Fibroblast of skin of right quadriceps (primary cell): ENCODE data around the gene POGLUT2.

Source experiments
- DNase-seq: peaks from one replicate; pipeline ENCODE4 v3.0.0-alpha.2; 2013

The POGLUT2 gene

DNA sequence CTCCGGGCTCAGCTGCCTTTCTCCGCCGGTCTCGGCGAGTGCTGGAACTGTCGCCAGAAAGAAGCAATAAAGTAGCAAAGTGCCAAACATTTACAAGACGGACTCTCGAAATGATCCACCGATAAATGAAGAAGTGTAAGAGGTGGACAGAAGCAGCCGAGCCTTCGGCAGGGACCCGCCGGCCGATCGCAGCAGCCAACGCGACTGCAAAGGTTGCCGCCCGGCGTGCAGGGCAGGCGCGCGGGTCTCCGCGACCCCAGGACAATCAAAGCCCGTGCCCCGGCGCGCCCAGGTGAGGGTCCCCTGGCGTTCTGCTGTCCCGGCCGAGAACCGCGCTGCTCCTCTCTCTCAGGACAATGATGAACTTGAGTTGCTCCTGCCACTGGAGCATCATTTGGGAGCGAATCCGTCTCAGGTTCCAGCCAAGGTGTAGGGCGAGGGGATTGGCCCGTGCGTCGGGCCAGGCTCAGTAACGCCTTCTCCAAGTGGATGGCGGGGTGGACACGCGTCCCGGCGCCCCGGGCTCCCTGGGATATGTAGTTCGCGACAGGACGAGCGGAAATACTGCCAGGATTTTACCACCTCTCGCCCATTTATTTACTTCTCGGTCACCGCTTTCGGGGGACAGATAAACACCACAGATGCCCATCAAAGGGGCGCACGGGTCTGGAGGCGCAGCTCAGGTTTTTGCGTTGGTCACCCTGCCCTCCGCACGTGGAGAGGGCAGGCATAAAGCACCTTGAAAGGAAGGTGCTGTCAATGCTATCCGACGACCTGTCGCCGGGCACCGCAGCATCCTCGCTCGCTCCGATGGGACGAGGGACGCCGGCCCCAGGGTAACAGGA lies at the start of gene POGLUT2, which contains the start of gene BIVM:
POGLUT2 (minus strand) TSS at position 396 of the 845 bp plus-strand sequence; CDS start at position 90, 306 bp downstream.
BIVM (plus strand) TSS at position 539 of the 845 bp plus-strand sequence. CDS start 8,149 bp downstream, outside the sequence.
- DNase-seq: peak; percentile 90

DNA sequence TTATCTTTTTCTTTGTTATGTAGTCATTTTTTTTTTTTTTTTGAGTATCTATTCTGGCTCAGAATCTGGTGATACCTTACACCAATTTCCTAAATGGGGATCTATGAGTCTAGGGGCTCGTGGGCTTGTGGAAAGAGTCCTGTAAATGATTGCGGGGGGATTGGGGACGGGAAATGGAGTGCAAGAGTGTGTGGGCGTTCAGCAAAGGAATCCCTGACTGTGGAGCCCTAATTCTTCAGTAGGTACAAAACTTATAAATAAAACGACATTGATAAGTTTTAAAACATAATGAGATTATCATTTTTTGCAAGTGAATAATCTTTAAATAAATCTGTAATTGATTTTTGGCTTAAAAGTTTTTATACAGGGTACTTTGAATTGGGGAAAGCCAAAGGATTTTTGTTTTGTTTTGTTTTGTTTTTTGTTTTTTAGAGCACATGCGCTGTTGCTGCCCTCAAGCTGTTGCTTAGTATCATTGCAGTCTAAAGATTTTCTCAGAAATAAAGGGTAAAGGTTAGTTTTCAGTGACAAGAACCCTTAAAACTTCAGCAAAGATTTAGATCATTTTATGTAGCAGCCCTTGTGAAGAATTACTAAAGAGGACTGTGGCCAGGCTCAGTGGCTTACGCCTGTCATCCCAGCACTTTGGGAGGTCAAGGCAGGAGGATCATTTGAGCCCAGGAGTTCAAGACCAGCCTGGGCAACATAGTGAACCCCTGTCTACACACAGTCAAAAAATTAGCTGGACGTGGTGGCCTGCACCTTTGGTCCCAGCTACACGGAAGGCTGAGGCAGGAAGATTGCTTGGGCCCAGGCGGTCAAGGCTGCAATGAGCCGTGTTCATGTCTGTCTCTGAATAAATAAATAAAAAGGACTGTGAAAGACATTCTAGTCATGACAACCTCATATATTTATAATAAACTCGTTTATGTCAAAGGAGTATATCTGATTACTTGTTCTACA lies 48.8 kb upstream of the POGLUT2 start:
- peak; percentile 29 for DNase-seq

DNA sequence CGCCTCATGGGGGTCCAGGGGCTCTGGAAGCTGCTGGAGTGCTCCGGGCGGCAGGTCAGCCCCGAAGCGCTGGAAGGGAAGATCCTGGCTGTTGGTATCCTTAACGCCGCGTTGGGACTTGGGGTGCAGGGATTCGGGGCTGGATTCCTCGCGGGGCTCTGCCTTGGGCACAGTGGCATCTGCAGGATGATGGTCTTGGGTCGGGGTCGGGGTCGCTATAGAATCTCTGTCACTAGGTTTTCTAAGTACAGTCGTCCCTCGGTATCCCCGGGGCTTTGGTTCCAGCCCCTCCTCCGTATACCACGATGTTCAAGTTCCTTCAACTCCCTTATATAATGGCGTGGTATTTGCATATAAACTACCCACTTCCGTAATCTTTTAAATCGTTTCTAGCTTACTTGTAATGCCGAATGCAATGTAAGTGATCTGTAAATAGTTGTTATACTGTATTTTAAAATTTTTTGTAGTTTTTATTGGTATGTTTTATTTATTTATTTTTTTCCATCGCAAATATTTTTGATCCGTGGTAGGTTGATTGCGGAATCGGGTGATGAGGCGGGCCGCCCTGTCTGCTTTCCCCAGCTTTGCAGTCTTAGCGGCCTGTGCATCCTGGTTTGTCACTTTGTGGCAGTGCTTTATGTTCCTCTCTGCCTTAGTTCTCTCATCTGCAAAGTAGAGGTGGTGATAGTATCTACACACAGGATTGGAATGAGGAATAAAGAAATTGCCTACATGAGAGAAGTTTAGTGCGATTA lies 47.7 kb upstream of the POGLUT2 start:
- DNase-seq: peak; percentile 25

DNA sequence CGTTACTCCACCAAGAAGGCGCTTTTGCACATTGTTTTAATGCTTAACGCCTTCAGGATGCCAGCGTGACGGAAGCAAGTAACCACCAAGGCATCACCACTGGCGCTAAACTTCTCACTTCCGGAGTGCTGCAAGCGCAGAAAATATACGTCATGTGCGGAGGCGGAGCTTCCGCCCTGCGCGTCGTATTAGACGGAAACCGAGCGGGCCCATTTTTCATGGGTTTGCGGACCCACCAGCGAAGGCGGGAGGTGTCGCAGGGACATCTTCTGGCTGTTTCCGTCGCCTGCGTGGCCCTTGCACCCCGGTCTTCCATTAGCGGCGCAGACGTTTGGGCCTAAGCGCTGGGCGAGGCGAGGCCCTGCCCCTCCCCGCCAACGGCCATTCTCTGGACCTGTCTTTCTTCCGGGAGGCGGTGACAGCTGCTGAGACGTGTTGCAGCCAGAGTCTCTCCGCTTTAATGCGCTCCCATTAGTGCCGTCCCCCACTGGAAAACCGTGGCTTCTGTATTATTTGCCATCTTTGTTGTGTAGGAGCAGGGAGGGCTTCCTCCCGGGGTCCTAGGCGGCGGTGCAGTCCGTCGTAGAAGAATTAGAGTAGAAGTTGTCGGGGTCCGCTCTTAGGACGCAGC lies 47.0 kb upstream of the POGLUT2 start, which contains the start of gene ERCC5:
ERCC5 (plus strand) TSS at position 403 of the 631 bp plus-strand sequence. CDS start 235 bp downstream, outside the sequence.
- DNase-seq: peak; percentile 96

DNA sequence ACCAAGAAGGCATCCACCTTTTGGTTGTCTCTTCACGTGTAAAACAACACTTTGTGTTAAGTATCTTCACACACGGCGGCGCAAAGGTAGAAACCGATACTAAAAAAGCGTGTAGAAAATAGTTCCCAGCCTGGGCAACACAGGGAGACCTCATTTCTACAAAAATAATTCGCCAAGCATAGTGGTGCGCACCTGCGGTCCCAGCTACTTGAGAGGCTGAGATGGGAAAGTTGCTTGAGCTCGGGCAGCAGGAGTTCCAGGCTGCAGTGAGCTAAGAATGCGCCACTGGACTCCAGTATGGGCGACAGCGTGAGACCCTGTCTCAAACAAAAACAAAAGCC lies 46.5 kb upstream of the POGLUT2 start:
- DNase-seq: no peak

DNA sequence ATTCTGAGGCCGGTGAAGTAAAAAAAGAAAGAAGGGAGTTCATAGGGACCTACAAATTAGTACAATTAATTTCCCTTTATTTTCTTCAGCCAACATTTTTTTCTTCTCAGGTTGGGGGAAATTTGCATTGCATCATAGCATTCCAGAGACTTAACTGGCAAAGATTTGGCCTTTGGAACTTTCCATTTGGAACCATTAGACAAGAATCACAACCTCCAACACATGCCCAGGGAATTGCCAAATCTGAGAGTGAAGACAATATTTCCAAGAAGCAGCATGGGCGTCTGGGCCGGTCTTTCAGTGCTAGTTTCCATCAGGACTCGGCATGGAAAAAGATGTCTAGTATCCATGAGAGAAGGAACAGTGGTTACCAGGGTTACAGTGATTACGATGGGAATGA lies 40.7 kb upstream of the POGLUT2 start:
- peak; percentile 26 for DNase-seq

DNA sequence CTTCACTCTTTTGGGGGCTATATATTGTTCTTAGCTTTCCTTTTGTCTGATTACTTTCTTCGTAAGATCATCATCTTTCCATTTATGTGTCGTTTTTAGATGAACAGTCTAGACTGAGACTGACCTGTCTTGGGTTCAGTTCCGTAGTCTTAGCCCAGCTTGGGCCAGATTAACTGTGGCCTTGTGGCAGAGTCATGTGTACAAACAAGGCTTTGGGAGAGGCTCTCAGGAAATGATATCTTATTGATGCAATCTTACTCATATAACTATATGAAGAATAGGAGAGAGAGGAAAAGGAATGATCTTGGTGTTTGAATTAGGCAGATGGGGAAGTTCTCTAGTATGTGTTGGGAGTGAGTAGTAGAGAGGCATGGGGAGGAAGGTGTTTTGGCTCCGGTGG lies 40.2 kb upstream of the POGLUT2 start:
- no peak for DNase-seq

DNA sequence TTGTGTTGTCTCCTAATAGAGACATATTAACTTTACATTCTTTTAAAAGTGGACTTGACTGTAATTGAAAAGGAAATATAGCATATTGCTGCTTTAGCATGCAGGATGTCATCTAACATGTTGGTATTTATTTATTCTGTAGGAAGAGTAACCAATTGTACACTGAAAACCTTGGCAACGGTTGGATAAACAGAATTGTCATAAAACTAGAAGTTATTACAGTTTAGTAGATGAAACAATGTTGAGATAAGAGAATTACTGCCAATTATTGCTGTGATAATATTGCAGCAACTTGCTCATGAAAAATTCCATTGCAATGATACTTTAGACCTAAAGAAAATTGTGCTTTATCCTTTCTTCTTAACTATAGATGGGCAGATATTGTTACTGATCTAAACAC lies 39.5 kb upstream of the POGLUT2 start:
- no peak for DNase-seq

DNA sequence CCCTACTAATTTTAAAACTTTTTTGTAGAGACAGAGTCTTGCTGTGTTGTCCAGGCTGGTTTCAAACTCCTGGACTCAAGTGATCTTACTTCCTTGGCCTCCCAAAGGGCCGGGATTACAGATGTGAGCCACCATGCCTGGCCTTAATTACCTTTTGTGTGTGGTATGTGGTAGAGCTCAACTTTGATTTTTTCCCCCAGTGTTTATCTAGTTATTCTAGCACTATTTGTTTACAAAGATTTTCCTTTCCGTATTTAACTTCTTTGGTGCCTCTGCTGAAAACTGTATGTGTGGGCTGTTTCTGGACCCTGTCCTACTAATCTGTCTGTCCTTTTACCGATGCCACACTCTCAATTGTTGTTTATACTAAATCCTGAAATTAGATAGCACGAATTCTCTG lies 37.7 kb upstream of the POGLUT2 start:
- DNase-seq: no peak

DNA sequence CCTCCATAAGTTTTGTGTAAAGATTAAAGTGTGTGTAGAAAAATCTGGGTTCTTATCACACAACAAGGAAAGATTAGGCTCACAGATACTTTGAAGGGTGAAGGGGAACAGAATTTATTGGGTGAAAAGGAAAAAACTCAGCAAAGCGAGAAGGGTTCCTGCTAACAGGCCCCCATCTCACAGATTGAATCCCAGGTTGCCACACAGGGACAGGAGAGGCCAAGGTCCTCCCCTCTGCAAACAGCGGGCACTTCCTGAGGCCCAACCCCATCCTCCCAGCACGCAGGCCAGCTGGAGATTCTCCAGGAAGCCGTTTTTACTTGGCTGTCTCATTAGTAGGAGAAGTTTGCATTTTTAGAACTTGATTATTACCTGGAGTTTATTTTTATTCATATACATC lies 31.9 kb upstream of the POGLUT2 start:
- no peak for DNase-seq

DNA sequence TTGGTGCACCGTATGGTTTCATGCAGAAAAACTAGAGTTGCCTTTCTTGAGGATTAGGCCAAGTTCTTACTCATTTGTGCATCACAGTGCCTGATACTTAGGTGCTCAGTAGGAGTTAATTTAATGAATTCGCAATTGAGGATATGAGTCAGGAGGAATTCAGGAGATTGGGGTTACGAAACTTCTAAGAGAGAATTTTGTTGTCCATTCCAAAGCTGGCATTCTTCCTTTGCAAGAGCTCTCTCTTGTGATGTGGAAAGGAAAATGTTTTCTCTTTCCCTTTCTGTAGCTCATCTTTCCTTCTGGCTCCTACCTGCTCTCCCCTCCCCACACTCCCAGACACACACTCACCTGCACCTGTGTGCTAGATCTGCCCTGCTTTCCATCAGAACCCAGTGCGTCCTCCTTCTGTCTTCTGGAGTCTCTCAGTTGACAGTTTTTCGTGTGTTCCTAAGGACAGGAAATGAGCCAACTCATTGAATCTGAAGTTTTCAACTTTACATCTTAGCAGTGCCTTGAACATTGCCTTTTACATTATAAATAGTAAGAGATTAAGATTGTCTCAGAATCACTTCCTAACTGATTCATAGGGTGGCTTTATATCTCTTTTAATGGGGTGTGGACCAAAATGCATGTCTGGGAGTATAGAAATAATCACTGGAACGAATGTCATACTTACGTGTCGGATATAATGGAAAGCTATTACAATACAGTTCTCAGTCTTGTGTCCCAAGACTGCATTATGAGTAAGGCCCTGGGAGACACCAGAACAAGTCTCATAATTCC lies 27.3 kb upstream of the POGLUT2 start:
- peak; percentile 94 for DNase-seq

DNA sequence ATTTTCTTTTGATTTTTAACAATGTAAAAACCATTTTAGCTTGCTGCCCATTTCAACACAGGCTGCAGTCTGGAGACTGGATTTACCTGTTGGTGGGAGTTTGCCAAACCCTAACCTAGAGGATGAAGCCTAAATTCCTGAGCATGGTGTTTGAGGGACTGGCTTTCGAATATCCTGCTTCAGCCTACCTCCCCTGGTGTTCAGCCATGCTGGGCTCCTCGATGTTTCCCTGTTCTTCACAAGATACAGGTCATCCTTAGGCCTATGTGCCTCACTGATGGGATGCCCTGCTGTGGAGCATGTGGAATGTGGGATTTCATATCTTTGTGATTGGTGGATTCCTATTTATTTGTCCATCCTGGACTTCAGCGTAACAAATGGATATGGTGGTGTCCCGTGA lies 26.6 kb upstream of the POGLUT2 start:
- no peak for DNase-seq

DNA sequence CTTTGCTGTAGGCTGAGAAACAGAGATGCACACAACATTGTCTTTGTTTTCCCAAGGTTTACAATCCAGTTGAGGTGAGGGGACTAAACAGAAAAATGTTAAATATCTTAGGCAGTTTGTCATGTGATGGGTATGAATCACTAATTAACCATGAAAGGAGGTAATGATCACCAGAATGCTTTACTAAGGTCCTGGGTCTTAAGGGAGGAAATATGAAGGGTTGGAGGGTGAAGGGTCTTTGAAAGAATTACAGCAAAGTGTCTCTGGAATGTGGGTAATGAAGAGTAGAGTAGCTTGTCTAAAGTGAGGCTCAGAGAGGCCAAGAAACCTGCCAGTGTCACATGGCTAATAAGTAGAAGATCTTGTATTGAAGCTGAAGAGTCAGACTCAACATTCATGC lies 19.1 kb upstream of the POGLUT2 start:
- DNase-seq: peak; percentile 51

DNA sequence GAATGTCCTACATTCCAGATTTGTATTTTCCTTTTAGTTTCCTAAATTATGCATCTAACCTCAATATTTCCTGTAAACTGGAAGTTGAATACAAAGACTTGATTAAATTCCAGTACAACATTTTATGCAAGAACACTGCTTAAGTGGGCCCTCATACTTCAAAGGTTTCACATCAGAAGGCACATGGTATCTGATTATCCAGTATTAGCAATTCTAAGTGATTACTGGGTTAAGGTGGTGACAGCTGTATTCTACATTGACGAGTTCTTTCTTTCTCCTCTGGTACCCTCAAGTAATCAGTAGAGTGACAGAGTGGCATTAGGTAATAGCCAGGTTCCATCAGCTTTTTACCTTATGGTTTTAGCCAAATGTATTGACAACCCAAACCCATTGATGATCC lies 18.5 kb upstream of the POGLUT2 start:
- DNase-seq: no peak

DNA sequence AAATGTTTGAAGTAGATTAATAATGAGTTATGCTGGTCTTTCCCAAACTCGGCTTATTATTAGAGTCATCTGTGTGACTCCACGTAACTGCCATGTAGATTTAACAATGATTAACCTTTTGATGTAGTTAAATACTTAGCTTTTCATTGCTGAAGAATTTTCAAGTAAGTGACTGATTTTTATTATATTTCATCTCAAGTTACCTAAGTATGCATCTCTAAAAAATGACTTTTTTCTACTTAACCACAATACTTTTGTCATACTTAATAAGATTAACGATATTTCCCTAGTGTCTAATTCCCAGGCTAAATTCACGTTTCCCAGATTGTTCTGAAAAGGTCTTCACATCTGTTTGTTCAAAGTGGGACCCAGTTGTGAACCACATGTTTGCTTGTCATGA lies 17.9 kb upstream of the POGLUT2 start:
- peak; percentile 51 for DNase-seq

DNA sequence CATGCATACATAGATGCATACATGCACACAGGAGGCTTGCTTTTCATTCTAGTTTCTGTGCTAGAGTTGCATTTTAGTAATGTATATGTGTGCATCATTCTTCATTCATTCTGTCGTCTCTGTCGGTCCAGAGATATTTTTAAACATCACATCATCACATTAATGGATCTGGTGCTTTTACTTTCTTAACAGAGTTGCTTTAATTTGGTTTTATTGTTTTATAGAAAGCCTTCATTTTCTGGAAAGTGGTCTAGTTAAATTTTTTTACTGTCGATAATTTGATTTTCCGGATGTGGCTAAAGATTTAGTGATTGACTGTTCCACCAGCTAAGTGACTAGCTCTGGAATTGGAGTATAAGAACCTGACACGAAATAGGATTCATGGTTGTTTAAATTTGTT lies 17.0 kb upstream of the POGLUT2 start:
- DNase-seq: no peak

DNA sequence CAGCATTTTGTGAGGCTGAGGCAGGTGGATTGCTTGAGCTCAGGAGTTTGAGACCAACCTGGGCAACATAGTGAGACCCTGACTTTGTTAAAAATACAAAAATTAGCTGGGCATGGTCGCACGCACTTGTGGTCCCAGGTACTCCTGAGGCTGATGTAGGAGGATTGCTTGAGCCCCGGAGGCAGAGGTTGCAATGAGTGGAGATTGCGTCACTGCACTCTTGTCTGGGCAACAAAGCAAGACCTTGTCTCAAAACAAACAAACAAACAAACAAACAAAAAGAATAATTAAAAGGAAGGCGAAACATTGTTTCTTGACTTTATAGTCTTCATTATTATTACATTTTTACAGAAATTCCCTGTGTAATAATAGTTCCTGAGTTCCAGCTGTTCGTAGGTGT lies 16.0 kb upstream of the POGLUT2 start:
- no peak for DNase-seq

DNA sequence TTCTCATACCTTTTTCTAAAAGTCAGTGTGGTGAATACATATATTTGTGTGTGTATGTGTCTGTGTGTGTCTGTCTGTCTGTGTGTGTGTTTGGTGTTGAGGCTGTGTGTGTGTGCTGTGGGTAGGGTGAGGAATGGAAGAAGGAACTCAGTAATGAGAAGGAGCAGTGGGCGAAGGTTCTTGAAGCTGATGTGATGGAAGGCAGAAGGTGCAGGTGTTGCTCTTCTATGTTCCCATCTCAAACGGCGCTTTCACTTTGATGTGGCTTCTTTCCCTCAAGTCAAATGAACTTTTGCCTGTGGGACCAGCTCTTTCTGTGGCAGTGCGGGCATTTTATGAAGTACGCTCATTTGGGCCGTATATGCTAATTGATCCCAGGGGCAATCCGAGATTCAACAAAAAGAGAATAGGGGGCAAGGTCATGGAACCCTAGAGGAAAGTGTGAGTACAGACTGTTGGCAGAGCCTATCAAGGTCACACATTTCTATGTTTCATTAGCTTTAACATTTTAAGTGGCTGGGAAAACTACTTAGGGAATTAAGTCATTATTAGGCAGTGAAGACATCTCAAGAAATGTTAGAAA lies 15.3 kb upstream of the POGLUT2 start:
- no peak for DNase-seq

DNA sequence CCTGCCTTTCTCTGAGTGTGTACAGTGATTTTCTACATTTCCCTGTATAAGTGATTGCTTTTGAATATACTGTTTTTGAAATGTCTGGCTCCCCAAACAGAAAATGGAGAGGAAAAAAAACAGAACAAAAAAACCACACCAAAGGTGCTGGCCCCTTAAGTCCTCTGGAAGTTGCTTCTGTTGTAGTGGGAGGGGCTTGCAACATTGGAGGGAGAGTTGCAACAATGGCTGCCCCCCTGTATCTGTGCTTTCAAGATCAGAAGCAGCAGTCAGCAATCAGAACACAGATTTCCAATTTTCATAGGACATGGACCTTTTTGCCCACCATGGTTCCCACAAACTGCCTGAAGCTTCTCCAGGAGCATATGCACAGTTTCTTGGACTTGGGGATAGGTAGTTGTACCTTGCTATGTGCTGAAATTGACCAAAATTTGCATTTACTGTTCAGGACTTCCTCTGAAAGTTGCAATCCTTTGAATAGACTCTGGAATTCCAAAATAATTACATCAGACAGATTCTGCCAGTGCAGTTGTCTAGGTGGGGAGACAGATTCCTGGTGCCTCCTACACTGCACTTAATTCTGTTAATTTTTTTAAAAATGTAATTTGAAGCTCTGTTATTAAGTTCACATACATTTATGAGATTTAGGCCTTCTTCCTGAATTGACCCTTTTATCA lies 14.0 kb upstream of the POGLUT2 start:
- DNase-seq: no peak

DNA sequence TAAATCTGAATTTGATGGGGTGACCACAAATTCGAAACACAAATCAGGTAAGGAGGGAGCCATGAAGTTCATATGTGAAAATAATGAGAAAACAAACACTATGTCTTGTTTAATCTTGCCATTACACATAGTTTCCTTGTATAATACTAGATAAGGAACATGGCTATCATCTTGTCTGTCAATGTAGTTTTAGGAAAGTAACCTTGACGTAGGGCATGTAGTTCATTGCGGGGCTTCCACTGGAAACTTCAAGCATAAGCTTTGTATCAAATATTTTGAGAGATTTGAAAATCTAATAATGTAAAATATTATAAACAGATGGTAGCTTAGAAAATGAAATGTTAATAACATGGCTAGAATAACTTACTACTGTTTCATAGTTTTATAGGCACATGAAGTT lies 8.9 kb upstream of the POGLUT2 start:
- no peak for DNase-seq

DNA sequence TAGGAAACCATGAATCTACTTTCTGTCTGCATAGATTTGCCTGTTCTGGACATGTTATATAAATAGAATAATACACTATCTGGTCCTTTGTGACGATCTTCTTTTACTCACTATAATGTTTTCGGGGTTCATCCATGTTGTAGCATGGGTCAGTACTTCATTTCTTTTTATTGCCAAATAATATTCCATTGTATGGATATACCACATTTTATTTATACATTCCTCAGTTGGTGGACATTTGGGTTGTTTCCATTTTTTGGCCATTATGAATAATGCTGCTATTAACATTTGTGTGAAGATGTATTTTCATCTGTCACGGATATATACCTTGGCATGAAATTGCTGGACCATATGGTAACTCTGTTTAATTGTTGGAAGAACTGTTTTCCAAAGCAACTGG lies 6.9 kb upstream of the POGLUT2 start:
- no peak for DNase-seq
